DMS79 treated with DMSO at 0.1 percent for 48 hours (cell line): ENCODE measurements around the gene LYSET.
"Not testable (repeated sequence)": the region's sequence is repeated elsewhere in the genome, so short reads cannot be mapped to it uniquely, and the experiment has no call there.

Experiments used
- DNase-seq: peaks from one replicate; lab custom pipeline; 2025; lab: John Stamatoyannopoulos, UW

LYSET gene

DNA sequence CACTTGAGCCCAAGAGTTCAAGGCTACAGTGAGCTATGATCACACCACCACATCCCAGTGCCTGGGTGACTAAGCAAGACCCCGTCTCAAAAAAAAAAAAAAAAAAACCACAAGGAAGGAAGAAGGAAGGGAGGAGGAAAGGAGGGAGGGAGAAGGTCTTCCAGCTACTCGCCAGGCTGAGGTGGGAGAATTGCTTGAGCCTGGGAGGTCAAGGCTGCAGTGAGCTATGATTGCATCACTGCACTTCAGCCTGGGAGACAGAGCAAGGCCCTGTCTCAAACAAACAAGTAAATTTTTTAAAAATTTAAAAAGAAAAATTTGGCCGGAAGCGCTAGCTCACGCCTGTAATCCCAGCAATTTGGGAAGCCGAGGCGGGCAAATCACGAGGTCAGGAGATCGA is 16.5 kb upstream of the LYSET start:
- DNase-seq, result not testable (repeated sequence)

DNA sequence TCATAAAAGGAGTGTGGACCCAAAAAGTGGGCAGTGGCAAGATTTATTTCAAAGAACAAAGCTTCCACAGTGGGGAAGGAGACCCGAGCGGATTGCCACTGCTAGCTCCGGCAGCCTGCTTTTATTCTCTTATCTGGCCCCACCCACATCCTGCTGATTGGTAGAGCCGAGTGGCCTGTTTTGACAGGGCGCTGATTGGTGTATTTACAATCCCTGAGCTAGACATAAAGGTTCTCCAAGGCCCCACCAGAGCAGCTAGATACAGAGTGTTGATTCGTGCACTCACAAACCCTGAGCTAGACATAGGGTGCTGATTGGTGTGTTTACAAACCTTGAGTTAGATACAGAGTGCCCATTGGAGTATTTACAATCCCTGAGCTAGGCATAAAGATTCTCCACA is 15.5 kb upstream of the LYSET start:
- not testable (repeated sequence) for DNase-seq

DNA sequence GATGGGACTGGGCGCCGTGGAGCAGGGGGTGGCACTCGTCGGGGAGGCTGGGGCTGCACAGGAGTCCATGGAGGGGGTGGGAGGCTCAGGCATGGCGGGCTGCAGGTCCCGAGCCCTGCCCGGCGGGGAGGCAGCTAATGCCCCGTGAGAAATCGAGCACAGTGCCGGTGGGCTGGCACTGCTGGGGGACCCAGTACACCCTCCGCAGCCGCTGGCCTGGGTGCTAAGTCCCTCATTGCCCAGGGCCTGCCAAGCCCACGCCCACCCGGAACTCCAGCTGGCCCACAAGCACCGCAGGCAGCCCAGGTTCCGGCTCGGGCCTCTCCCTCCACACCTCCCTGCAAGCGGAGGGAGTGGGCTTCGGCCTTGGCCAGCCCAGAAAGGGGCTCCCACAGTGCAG is 15.0 kb upstream of the LYSET start:
- not testable (repeated sequence) for DNase-seq

DNA sequence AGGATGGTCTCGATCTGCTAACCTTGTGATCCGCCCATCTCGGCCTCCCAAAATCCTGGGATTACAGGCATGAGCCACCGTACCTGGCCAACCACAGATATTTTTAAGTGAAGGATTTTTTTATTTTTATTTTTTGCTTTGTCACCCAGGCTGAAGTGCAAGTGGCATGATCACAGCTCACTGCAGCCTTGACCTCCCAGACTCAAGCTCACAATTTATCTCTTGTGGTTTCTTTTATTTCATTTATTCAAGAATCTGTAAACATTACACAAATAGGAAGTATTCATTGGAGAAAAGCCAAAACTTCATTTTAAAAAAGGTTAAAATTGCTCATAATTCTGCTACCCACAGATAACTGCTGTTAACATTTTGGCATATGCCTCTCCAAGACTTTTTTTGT is 13.7 kb upstream of the LYSET start:
- DNase-seq, result no peak

DNA sequence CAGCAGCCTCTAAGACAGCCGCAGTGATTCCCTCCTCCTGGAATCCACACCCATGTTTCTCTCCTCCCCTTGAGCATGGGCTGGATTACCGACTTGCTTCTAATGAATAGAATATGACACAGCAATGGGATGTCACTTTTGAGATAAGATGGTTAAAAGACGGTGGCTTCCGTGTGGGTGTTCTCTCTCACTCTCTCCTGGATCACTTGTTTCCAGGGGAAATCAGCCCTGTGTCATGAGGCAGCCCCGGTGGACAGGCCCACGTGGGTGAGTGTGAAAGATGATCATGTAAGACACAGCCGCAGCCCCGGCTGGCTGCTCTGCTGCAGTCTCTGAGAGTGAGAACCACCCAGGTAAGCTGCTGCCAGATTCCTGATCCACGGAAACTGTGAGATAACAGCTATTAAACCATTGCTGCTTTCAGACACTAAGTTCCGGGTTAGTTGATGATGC is 11.1 kb upstream of the LYSET start:
- DNase-seq, result no peak

DNA sequence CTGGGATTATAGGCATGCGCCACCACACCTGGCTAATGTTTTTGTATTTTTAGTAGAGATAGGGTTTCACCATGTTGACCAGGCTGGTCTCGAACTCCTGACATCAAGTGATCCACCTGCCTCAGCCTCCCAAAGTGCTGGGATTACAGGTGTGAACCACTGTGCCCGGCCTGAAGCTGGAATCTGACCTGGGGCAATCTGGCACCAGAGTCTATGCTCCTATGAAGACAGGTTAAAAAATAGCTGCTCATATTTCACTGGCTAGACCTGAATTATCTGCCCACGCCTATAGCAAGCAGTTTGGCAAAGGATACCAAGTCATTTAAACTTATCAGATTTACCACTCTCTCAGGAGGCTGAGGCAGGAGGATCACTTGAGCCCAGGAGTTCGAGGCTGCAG is 10.4 kb upstream of the LYSET start:
- DNase-seq, result not testable (repeated sequence)

DNA sequence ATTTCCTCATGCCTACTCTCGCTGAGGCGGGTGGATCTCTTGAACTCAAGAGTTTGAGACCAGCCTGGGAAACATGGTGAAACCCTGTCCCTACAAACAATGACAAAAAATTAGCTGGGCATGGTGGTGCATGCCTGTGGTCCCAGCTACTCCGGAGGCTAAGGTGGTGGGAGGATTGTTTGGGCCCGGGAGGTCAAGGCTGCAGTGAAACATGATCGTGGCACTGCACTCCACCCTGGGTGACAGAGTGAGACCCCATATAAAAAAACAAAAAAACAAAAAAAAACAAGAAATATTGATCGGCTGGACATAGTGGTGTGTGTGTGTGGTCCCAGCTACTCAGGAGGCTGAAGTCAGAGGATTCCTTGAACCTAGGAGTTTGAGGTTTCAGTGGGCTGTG is 9.6 kb upstream of the LYSET start:
- no peak for DNase-seq

DNA sequence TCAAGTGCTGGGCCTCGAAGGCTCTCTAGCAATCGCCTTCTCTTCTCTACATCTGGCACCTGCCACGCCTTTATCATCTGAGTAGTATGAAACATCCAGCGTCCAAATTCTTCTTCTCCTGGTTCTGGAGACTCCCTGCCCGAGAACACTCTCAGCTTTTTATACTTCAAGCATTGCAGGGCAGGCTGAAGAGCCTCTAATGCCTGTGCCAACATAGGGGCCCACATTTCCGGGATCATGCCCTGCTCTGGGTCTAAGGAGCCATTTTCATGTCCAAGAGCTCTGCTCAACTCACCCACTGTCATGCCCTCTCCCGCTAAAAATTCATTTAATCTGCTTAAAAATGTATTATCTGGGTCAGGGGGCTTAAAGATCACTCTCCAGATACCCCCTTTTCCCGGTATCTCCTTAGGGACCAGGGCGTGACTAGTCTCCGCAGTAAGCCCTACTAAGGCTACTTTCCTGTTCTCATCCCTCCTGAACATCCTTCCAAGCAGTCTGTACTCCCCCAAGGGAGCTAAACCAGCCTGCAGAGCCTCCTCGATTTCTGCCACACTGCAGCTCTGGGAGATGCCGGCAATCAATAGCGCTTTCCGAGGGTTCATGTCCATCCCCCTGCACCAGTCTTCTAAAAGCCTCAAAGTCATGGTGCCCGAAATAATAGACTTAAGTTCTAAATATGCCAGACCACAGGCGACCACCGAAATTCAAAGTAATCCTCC is 1.4 kb upstream of the LYSET start:
- peak; percentile 55 for DNase-seq

DNA sequence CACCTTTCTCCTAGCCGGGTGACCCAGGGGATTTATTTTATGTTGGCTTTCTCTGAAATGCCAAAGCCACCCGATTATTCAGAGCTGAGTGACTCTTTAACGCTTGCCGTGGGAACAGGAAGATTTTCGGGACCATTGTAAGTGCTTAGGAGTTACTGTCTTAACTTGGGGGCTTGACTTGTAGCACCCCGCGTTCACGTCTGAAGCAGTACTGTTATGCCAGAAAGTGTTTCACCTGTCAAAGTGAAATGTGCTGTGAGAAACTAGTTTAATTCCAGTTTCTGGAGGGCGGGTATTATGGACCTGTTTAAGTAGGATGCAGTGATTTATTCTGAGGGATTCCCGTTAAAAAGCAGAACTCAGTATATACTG is 218 bp downstream of the LYSET start:
- no peak for DNase-seq

DNA sequence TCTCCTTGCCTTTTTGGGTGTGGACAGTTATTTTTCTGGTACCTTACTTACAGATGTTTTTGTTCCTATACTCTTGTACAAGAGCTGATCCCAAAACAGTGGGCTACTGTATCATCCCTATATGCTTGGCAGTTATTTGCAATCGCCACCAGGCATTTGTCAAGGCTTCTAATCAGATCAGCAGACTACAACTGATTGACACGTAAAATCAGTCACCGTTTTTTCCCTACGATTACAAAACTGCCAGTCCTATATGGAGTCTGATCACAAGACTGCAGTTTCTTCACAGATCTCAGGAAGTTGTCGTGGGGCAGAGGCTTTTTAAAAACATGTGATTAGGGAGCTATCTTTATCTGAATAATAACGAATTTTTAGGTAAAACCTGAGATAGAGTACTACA is 1.3 kb downstream of the LYSET start:
- DNase-seq, result no peak

DNA sequence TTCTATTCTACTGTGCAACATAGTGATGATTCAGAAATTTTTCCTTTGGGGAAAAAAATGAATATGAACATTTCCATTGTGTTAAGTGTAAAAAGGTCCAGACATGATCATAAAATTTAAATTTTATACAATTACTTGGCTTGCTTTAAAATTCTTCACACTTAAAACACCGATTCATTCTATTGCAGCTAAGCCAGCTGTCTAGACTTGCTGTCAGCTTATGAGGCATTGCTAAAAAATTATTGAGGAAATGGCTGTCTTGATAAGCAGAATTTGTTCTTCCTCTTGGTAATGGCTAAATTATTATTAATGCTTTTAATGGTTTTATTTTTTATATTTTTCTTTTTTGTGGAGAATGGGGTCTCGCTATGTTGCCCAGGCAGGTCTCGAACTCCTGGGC is 1.8 kb downstream of the LYSET start:
- no peak for DNase-seq

DNA sequence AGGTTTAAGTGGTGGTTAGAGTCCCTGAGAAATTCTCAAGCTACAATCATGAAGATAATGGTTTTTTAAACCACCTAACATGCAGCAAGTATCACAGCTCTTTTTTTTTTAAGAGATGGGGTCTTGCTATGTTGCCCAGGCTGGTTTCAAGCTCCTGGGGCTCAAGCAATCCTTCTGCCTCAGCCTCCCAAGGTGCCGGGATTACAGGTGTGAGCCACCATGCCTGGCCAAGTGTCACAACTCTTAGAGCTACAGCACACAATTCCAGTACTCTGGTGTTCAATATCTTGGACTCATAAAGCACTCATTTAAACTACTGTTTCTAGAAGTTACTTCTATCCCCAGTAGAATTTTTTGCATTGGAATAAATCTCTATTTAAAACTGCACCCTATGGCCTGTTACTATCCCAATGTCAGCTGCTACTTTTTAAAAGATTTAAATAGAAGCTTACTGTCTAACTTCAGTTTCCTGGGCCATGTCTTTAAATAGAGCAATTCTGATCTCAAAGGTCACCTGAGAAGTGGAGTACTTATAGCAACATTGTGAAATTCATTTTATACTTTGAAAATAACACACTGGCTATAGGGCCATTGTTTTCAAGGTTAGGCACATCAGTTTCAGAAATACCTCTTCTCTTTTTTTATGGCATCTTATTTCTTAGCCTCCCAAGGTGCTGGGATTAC is 10.3 kb downstream of the LYSET start:
- DNase-seq, result no peak

DNA sequence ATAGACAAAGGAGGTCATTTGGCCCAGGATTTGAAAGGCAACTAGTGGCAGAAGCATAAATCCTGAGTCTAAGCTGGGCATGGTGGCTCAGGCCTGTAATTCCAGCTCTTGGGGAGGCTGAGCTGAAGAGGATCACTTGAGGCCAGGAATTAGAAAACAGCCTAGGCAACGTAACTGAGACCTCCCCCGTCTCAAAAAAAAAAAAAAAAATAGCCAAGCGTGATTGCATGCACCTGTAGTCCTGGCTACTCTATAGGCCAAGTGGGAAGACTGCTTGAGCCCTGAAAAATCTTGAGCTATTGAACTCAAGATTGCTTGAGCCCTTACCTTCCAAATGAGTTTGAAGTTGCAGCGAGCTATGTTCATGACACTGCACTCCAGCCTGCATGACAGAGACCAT is 13.9 kb downstream of the LYSET start:
- no peak for DNase-seq

DNA sequence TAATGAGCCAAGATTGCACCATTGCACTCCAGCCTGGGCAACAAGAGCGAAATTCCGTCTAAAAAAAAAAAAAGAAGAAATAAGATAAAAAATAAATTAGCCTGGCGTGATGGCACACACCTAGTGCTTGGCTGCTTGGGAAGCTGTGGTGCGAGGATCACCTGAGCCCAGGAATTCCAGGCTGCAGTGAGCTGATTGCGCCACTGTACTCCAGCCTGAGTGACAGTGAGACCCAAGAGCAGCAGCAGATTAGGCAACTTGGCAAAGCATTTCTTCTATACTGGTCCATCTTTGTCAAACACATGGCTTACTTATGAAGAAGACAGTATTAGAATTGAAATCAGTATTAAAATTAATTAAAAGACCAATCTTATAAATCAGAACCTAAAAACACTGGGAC is 15.4 kb downstream of the LYSET start:
- DNase-seq, result no peak

DNA sequence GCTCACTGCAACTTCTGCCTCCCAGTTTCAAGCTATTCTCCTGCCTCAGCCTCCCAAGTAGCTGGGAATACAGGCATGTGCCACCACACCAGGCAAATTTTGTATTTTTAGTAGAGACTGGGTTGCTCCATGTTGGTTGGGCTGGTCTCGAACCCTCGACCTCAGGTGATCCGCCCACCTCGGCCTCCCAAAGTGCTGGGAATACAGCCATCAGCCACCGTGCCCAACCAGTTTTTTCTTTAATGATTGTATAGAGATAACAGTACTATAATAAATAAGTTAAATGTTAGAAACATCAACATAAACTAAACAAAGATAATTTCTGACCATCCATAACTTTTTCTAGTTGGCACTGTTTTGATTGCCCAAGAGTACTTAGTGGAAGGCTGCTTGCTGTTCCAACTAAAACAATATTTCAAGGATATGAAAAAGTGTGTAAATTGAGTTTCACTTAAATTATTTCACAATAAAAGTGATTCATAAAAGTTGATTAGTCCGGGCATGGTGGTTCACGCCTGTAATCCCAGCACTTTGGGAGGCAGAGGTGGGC is 16.1 kb downstream of the LYSET start:
- DNase-seq, result no peak

DNA sequence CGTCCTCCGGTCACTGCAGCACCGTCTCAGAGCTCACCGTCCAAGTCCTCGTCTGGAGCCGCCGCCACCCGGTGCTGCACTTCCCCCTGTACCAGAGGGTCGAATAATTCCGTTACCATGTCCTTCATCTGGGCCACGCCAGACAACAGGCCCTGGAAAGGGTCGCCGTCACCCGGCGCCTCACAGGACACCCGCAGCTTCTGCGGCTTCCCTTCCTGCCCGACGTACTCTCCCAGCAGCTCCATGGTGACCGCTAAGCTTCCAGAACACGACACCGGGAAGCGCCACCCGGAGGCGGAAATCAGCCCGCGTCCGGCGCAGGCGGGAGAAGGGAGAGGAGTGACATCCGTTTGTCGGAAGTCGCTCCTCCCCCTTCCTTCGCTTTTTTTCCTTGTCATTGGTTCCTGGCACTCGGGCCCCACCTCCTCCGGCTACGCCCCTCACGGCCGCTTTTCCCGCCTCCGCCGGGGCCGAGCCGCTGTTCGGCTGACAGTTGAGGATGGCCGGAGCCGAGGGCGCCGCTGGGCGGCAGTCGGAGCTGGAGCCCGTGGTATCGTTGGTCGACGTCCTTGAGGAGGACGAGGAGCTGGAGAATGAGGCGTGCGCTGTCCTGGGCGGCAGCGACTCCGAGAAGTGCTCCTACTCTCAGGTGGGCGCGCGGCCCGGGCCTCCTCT is 21.8 kb downstream of the LYSET start, which contains the start of the genes GON7 and UBR7:
GON7 (minus strand) TSS at position 273 of the 675 bp plus-strand sequence; CDS start at position 245, 28 bp downstream.
UBR7 (plus strand) TSS at position 464 of the 675 bp plus-strand sequence; CDS start at position 500, 36 bp downstream.
- DNase-seq, result peak; percentile 99

DNA sequence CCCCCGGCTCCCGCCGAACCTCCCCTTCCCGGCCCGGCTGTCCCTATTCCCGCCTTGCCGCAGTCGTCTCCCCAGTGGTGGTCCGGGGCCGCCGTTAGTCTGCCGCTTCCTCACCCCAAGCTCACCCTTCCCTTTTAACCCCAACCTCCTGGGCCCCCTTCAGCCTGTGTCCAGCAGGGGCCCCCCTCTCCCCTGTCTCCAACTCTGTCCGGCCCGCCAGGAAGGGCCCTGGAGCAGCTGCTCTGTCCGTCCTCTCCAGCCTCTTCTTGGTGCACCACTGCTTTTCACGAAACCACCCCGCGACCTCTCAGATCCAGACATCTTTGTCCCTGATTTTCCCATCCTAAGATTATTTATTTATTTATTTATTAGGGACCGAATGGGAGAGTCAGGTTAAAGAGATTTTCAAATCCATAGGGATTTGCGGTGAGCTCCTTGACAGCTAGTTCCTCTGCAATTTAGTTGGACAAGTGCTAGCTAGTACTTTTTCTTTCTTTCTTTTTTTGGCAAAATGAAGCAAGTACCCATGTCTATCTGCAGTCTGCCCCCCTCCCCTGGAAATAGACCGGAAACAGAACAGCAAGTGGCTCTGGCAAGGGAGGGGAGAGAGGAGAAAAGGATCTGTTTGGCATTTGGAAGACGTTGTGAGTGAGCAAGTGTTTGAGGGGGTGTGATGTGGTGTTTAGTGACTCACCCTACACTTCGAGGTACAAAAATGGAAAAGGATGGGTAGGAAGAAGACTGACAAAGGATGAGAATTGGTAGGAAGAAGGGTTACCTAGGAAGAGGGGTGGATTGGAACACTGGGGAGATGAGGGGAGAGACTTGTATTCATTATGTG is 22.6 kb downstream of the LYSET start:
- peak; percentile 91 for DNase-seq

DNA sequence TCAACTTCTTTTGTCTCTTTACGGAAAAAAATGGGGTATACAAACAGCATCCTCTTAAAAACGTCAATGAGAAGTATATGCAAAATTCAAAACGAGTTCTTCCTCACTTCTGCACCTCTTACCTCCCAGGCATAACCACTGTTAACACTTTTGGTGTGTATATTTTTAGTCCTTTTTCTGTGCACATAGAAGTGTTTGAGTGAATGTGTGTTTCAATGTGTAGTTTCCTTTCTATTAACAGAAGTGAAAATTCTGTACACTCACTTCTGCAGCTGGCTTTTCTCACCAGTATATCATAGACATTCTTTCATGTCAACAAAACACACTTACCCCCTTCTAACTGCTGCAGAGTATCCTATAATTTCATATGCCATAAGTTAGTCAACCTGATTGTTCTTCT is 27.3 kb downstream of the LYSET start:
- no peak for DNase-seq

DNA sequence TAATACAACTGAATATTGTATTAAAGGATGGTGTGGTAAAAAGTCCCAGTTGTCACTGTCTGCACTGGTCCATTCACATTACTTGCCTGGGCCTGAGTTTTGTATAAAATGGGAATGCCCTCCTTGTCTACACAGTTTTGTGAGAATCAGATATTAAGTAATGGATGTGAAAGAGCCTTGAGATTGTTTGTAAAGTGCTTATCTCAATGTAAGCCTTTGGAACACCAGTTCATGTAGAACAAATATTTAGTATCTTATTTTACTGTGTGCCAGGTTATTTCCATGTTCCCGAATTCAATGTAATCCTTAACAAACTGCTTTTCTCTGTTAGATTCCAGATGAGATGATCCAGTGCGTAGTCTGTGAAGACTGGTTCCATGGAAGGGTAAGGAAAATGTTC is 29.5 kb downstream of the LYSET start:
- DNase-seq, result no peak

DNA sequence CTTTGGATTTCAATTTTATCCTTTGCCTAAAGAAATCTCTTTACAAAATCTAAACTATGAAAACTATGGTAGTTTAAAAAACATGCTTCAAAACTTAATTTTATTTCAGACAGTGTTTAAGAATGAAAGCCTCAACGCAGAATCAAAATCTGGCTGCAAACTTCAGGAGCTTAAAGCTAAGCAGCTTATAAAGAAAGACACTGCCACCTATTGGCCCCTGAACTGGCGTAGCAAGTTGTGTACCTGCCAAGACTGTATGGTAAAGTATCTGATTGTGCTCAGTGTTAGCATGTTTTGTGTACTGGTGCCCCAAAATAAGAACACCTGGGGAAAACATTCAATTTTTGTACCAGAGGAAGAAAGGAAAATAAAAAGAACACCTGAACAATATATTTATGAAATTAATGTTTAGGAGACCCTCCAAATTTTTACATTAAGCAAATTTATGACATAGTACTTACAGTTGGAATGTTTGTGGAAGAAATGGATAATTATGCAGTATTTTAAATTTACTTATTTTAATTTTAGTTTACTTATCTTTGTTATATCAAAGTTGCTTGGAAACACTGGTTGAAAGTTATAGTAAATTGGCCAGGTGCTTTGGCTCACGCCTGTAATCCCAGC is 34.1 kb downstream of the LYSET start:
- peak; percentile 48 for DNase-seq

DNA sequence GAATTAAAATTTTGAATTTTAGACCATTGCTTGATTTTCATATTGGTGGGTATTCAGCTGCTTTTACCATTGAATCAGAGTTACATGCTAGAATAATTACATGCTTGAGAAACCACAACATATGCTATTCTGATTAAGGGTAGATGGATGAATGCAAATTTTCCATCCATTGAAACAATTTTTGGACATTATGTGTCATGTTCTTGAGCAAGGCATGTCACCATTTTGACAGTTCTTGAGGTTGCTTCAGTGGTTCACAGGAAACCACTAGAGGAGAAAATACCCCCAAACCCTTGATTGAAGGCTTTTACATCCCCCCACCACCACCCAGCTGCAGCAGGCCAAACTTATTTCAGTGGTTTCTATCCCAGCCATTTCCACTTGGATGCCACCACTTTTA is 35.4 kb downstream of the LYSET start:
- no peak for DNase-seq
